Measurements from ENCODE around the gene OGFR. TPM values are rescaled to one million over a fixed set of nuclear protein-coding genes. Genes with fewer than 3 reads are reported as not detected.
A peak's percentile ranks its signal among the peaks of the same experiment; 100 is the strongest.

OGFR gene
- total RNA-seq, 1 experiment from 2014 or later: 57.4 TPM

- intact Hi-C loops (cut with micrococcal nuclease; ENCODE audit: unreplicated experiment): no loop called here
- POLR2A ChIA-PET (ENCODE audit: unreplicated experiment): interaction anchor here (0.5 kb wide), 1 partner anchor 276 kb away, joined by 5 read pairs; no protein-coding TSS in a partner anchor
- Histone ChIP-seq H3K27me3 (ENCODE audit: insufficient read depth, low read depth) (no peaks in the 10 kb centered on the region), H3K4me2 (no peak overlapping the region), H3K9me3 (ENCODE audit: insufficient read depth, low read depth) (no peaks in the 10 kb centered on the region), H3F3A (ENCODE audit: insufficient read depth, low read depth) (no peaks in the 10 kb centered on the region; the same call in 1 of the 2 replicates), H2AFZ (no peak overlapping the region), H3K79me2 (ENCODE audit: low read depth) (no peaks in the 10 kb centered on the region), H3K27ac (no peak overlapping the region), H3K9me2 (ENCODE audit: insufficient read depth) (no peaks in the 10 kb centered on the region), H3K36me3 (ENCODE audit: low read depth) (peaks cover 4% of the 10 kb centered on the region; the same call in 1 of the 2 replicates), H4K20me1 (ENCODE audit: insufficient read depth) (no peaks in the 10 kb centered on the region; the same call in 1 of the 2 replicates), H3K4me1 (replicated peaks; ENCODE audit: insufficient read depth) (no peaks in the 10 kb centered on the region), H3K4me3 (no peak overlapping the region)
- TF ChIP-seq CTCF (conservative IDR thresholded peaks at IDR 0.05) (no peak), EZH2 (IDR thresholded peaks at IDR 0.05; ENCODE audit: low read depth) (no peak)
- CTCF ChIA-PET: interaction anchor here (0.7 kb wide), 1 partner anchor 231 kb away, joined by 3 read pairs; no protein-coding TSS in a partner anchor
- BruUV-seq (replicated peaks): no TSS peak
- DNase-seq: no peak
Measured at GRCh38 chr20:62849431-62849830, 44.8 kb downstream of the OGFR start.

DNA sequence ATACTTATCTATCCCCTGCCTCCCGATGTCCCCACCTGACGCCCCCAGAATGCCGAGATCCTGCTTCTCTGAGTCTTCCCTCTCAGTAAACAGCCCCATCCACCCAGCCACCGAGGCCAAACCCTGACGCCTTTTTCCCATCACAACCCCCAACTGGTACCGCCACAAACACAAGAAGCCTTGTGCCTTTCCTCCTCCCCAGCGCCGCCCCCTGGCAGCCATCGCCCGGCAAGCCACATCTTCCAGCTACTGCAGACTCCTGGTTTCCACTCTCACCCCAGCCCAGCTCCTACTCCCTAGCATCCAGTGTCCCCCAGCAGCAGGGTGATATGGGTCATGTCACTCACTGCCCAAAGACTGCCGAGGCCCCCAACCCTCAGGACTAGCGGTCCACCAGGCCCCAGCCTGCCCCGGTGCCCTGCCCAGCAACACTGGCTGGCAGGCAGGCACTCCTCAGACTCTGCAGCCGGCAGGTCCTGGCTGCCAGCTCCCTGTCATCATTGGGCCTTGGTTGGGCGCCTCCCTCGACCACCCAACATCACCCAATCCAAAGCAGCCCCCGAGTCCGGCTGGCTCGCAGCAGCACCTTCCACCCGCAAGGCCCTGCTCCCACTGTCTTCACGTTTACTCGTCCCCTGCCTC is 45.8 kb downstream of the OGFR start:
- H3K27me3 ChIP-seq (ENCODE audit: insufficient read depth, low read depth): no peaks in the 10 kb centered on the region
- no peaks in the 10 kb centered on the region for H3K79me2 ChIP-seq (ENCODE audit: low read depth)
- ChIA-PET POLR2A (ENCODE audit: unreplicated experiment) (no interaction called here), CTCF (no interaction called here)
- BruUV-seq (replicated peaks): no TSS peak
- DNase-seq: no peak
- H3K36me3 ChIP-seq (ENCODE audit: low read depth): peaks cover 4% of the 10 kb centered on the region; the same call in 1 of the 2 replicates
- H3K4me2 ChIP-seq: no peak overlapping the region
- no peaks in the 10 kb centered on the region; the same call in 1 of the 2 replicates for H3F3A ChIP-seq (ENCODE audit: insufficient read depth, low read depth)
- no peak overlapping the region for H3K4me3 ChIP-seq
- H4K20me1 ChIP-seq (ENCODE audit: insufficient read depth): no peaks in the 10 kb centered on the region; the same call in 1 of the 2 replicates
- no peak overlapping the region for H3K27ac ChIP-seq
- intact Hi-C loops (cut with micrococcal nuclease; ENCODE audit: unreplicated experiment): no loop called here
- no peak overlapping the region for H2AFZ ChIP-seq
- H3K9me2 ChIP-seq (ENCODE audit: insufficient read depth): no peaks in the 10 kb centered on the region
- TF ChIP-seq EZH2 (IDR thresholded peaks at IDR 0.05; ENCODE audit: low read depth) (no peak), CTCF (conservative IDR thresholded peaks at IDR 0.05) (no peak)
- no peaks in the 10 kb centered on the region for H3K9me3 ChIP-seq (ENCODE audit: insufficient read depth, low read depth)
- H3K4me1 ChIP-seq (replicated peaks; ENCODE audit: insufficient read depth): no peaks in the 10 kb centered on the region

GRCh38 chr20:62852196-62852595 is 47.6 kb downstream of the OGFR start:
- intact Hi-C loops (cut with micrococcal nuclease; ENCODE audit: unreplicated experiment): no loop called here
- no peaks in the 10 kb centered on the region for H4K20me1 ChIP-seq (ENCODE audit: insufficient read depth)
- H3K4me1 ChIP-seq (replicated peaks; ENCODE audit: insufficient read depth): no peaks in the 10 kb centered on the region
- BruUV-seq (replicated peaks): no TSS peak
- H3K27me3 ChIP-seq (ENCODE audit: insufficient read depth, low read depth): no peaks in the 10 kb centered on the region
- H3K27ac ChIP-seq: no peak overlapping the region
- H3K36me3 ChIP-seq (ENCODE audit: low read depth): 0 out of 2 replicates have a peak, but pooled peaks cover 4% of the 10 kb centered on the region
- H3F3A ChIP-seq (ENCODE audit: insufficient read depth, low read depth): no peaks in the 10 kb centered on the region; the same call in 1 of the 2 replicates
- 0 out of 2 replicates have a peak, but pooled peaks cover 3% of the 10 kb centered on the region for H3K79me2 ChIP-seq (ENCODE audit: low read depth)
- ChIA-PET POLR2A (ENCODE audit: unreplicated experiment) (no interaction called here), CTCF (no interaction called here)
- no peaks in the 10 kb centered on the region for H3K9me3 ChIP-seq (ENCODE audit: insufficient read depth, low read depth)
- H3K4me2 ChIP-seq: no peak overlapping the region
- H3K4me3 ChIP-seq: no peak overlapping the region
- no peak overlapping the region for H2AFZ ChIP-seq
- DNase-seq: peak in 1 of 2 experiments; percentile 30
- TF ChIP-seq EZH2 (IDR thresholded peaks at IDR 0.05; ENCODE audit: low read depth) (no peak), CTCF (conservative IDR thresholded peaks at IDR 0.05) (no peak)
- no peaks in the 10 kb centered on the region for H3K9me2 ChIP-seq (ENCODE audit: insufficient read depth)
